ENCODE data around the gene STK17B. TPM values are rescaled to one million over a fixed set of nuclear protein-coding genes. Genes with fewer than 3 reads are reported as not detected.

The STK17B gene
- total RNA-seq, 1 experiment from 2014 or later = 22.1 TPM

DNA sequence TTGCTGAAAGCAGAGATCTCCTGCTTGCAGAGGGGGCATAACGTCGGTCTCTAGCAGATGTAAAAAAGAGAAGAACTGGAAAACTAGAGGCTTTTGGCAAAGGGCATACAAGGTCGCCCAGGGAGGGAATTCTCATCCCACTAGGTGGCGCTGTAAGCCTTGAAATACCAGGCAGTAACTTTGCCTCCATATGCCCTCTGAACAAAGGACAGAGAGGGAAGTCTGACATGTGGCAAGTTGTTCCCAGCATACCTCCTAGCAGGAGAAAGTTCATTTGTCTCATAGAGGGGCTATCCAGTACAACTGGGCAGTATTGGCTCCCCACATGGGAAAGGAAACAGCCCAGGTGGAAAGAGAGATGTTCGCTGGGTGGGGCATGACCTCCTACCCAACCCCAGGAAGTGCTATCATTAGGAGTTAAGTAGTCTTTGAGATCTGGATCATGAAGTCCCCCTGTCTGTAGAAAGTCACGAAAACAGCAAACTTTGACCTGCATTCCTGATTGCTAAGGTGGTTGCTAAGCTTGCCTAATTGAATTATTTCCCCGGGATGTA, 39.9 kb downstream of the STK17B start:
- no peaks in the 10 kb centered on the region for H3K79me2 ChIP-seq (ENCODE audit: low read length)
- intact Hi-C loops (cut with micrococcal nuclease) = loop anchor here (1.0 kb wide), 1 partner anchor 206 kb away; no protein-coding TSS in a partner anchor
- BruUV-seq (replicated peaks) = no TSS peak
- no peaks in the 10 kb centered on the region for H3K9me2 ChIP-seq (replicated peaks; ENCODE audit: low read length)
- CTCF ChIA-PET = interaction anchor here (0.6 kb wide), 1 partner anchor 160 kb away, joined by 3 read pairs; no protein-coding TSS in a partner anchor
- H3K9me3 ChIP-seq (ENCODE audit: low read length) = peaks cover 11% of the 10 kb centered on the region
- H3K4me1 ChIP-seq (ENCODE audit: insufficient read depth, low read length) = no peaks in the 10 kb centered on the region
- H3K36me3 ChIP-seq (ENCODE audit: low read depth, low read length) = peaks cover 11% of the 10 kb centered on the region; the same call in 1 of the 2 replicates
- peak; percentile 72 for TF ChIP-seq CTCF (conservative IDR thresholded peaks at IDR 0.05; ENCODE audit: low read depth, low read length)
- TF ChIP-seq EZH2phosphoT487 (IDR thresholded peaks at IDR 0.05; ENCODE audit: borderline replicate concordance, low read length) = no peak
- H3K4me3 ChIP-seq (ENCODE audit: low read length) = no peak overlapping the region
- no peak overlapping the region for H3K4me2 ChIP-seq (ENCODE audit: low read length)
- H3K27ac ChIP-seq (ENCODE audit: low read length) = no peak overlapping the region
- POLR2A ChIA-PET (ENCODE audit: unreplicated experiment) = no interaction called here
- 0 out of 2 replicates have a peak overlapping the region, but pooled peaks have one; percentile 4 for H2AFZ ChIP-seq (ENCODE audit: low read length)
- H3F3A ChIP-seq (ENCODE audit: low read length, unreplicated experiment) = no peaks in the 10 kb centered on the region
- no peaks in the 10 kb centered on the region for H4K20me1 ChIP-seq (ENCODE audit: low read length)
- H3K27me3 ChIP-seq (ENCODE audit: low read length) = no peaks in the 10 kb centered on the region
- H3K9ac ChIP-seq (ENCODE audit: low read length) = no peak overlapping the region
- peak; percentile 65 for ATAC-seq
- DNase-seq = peak; percentile 71

- no peak overlapping the region for H3K9ac ChIP-seq (ENCODE audit: low read length)
- H3K4me2 ChIP-seq (ENCODE audit: low read length) = no peak overlapping the region
- ATAC-seq (no peak), DNase-seq (no peak)
- TF ChIP-seq EZH2phosphoT487 (IDR thresholded peaks at IDR 0.05; ENCODE audit: borderline replicate concordance, low read length) (no peak), EZH2 (IDR thresholded peaks at IDR 0.05; ENCODE audit: low read length, unreplicated experiment) (no peak), CTCF (conservative IDR thresholded peaks at IDR 0.05; ENCODE audit: low read depth, low read length) (no peak)
- H2AFZ ChIP-seq (ENCODE audit: low read length) = no peak overlapping the region
- BruUV-seq (replicated peaks) = no TSS peak
- peaks cover 11% of the 10 kb centered on the region; the same call in 1 of the 2 replicates for H3K36me3 ChIP-seq (ENCODE audit: low read depth, low read length)
- no peaks in the 10 kb centered on the region for H4K20me1 ChIP-seq (ENCODE audit: low read length)
- H3K79me2 ChIP-seq (ENCODE audit: low read length) = no peaks in the 10 kb centered on the region
- no peaks in the 10 kb centered on the region for H3F3A ChIP-seq (ENCODE audit: low read length, unreplicated experiment)
- no peaks in the 10 kb centered on the region for H3K9me2 ChIP-seq (replicated peaks; ENCODE audit: low read length)
- no peaks in the 10 kb centered on the region for H3K4me1 ChIP-seq (ENCODE audit: insufficient read depth, low read length)
- intact Hi-C loops (cut with micrococcal nuclease) = no loop called here
- no peaks in the 10 kb centered on the region for H3K27me3 ChIP-seq (ENCODE audit: low read length)
- CTCF ChIA-PET = no interaction called here
- peaks cover 11% of the 10 kb centered on the region for H3K9me3 ChIP-seq (ENCODE audit: low read length)
- POLR2A ChIA-PET (ENCODE audit: unreplicated experiment) = no interaction called here
- H3K4me3 ChIP-seq (ENCODE audit: low read length) = no peak overlapping the region; the same call in 1 of the 2 replicates
- H3K27ac ChIP-seq (ENCODE audit: low read length) = no peak overlapping the region
Observed at GRCh38 chr2:196130039-196130825, 41.1 kb downstream of the STK17B start.

- Histone ChIP-seq H3K4me1 (ENCODE audit: insufficient read depth, low read length) (no peaks in the 10 kb centered on the region), H3K9me2 (replicated peaks; ENCODE audit: low read length) (no peaks in the 10 kb centered on the region), H3K27me3 (ENCODE audit: low read length) (no peaks in the 10 kb centered on the region), H2AFZ (ENCODE audit: low read length) (no peak overlapping the region), H3K9me3 (ENCODE audit: low read length) (peaks cover 11% of the 10 kb centered on the region), H3F3A (ENCODE audit: low read length, unreplicated experiment) (no peaks in the 10 kb centered on the region), H3K36me3 (ENCODE audit: low read depth, low read length) (peaks cover 11% of the 10 kb centered on the region; the same call in 1 of the 2 replicates), H3K4me3 (ENCODE audit: low read length) (no peak overlapping the region), H3K9ac (ENCODE audit: low read length) (no peak overlapping the region), H3K4me2 (ENCODE audit: low read length) (no peak overlapping the region), H4K20me1 (ENCODE audit: low read length) (no peaks in the 10 kb centered on the region), H3K79me2 (ENCODE audit: low read length) (no peaks in the 10 kb centered on the region), H3K27ac (ENCODE audit: low read length) (no peak overlapping the region)
- ATAC-seq (no peak), DNase-seq (no peak)
- ChIA-PET CTCF (no interaction called here), POLR2A (ENCODE audit: unreplicated experiment) (no interaction called here)
- no peak for TF ChIP-seq CTCF (conservative IDR thresholded peaks at IDR 0.05; ENCODE audit: low read depth, low read length)
- TF ChIP-seq EZH2 (IDR thresholded peaks at IDR 0.05; ENCODE audit: low read length, unreplicated experiment) = no peak
- no peak for TF ChIP-seq EZH2phosphoT487 (IDR thresholded peaks at IDR 0.05; ENCODE audit: borderline replicate concordance, low read length)
- intact Hi-C loops (cut with micrococcal nuclease) = no loop called here
- BruUV-seq (replicated peaks) = no TSS peak
Observed at GRCh38 chr2:196128749-196129148, 42.6 kb downstream of the STK17B start.
